GM20000 (cell line): ENCODE results near the gene SEC24B.
A peak's percentile ranks its signal among the peaks of the same experiment; 100 is the strongest.

Experiments used
- DNase-seq: peaks from one replicate; pipeline ENCODE4 v3.0.0; 2012; ENCODE audit warnings: low spot score
- TF ChIP-seq, protein P1 (sequence below): IDR thresholded peaks from 2 replicates; pipeline ENCODE4 v1.5.1; 2012; ENCODE audit warnings: mild to moderate bottlenecking, control low read depth; ENCODE audit errors: extremely low read depth, missing control alignments

SEC24B gene

DNA sequence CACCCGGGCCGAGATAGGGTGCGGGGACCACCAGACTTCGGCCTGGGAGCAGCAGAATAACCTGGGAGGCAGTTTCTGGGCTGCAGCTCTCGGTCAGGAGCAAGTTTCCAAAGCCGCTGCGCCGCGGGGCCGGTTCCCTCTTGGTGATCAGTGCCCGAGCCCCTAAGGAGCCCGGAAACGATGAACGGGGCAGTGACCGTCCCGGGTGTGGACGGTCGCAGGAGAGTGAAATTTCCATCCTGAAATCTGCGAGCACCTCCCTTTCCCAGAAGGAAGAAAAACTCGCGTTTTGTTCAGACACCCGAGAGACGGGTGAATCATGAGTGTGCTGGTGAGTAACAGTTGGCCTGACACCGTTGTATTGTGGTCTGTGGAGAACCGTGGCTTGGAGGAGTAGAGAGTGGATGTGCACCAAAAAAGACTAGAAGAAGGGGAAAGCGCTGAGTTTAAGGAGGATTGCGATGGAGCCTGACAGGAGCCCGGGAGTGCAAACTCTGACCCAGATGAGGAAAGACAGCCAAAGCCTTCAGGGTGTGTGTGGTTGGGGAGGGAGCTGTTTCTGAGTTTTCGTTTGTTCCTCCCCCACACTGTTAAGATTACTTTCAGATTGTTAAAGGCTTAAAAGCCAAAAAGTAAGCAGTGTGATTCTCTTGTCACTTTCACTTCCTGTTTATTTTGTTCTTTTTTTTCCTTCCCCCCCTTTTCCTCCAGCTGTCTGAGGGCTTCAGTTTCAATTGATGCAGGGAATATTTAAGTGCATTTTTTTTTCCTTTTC, 127.3 kb downstream of the SEC24B start:
- TF ChIP-seq, protein P1, sequence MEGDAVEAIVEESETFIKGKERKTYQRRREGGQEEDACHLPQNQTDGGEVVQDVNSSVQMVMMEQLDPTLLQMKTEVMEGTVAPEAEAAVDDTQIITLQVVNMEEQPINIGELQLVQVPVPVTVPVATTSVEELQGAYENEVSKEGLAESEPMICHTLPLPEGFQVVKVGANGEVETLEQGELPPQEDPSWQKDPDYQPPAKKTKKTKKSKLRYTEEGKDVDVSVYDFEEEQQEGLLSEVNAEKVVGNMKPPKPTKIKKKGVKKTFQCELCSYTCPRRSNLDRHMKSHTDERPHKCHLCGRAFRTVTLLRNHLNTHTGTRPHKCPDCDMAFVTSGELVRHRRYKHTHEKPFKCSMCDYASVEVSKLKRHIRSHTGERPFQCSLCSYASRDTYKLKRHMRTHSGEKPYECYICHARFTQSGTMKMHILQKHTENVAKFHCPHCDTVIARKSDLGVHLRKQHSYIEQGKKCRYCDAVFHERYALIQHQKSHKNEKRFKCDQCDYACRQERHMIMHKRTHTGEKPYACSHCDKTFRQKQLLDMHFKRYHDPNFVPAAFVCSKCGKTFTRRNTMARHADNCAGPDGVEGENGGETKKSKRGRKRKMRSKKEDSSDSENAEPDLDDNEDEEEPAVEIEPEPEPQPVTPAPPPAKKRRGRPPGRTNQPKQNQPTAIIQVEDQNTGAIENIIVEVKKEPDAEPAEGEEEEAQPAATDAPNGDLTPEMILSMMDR = no peak
- DNase-seq = peak; percentile 88

- no peak for DNase-seq
- TF ChIP-seq, protein P1 = no peak
Measured at GRCh38 chr4:109562457-109563239, 129.0 kb downstream of the SEC24B start.

GRCh38 chr4:109571494-109571893, 137.9 kb downstream of the SEC24B start:
- no peak for DNase-seq
- TF ChIP-seq, protein P1 = no peak

DNA sequence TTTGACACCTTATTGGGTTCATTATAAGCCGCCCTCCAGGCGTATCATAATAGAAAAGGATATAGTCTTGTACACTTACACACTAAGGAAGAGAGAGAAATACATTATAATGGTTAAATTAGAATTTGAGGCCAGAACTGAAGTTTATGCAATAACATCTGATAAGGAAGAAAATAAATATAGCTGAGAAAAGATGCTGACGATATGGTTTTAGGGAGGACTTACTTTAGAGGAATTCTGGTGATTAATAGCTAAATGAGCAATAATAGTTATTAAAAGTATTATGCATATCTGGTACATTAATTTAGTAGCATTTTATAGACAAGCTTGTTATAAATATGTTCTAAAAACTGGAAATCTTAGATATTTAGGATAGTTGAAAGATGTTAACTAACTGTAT, 138.5 kb downstream of the SEC24B start:
- TF ChIP-seq, protein P1 = no peak

GRCh38 chr4:109574443-109574850, 140.8 kb downstream of the SEC24B start:
- no peak for DNase-seq
- TF ChIP-seq, protein P1 = no peak

More for the DNA sequence above, 138.5 kb downstream of the SEC24B start:
- no peak for DNase-seq

DNA sequence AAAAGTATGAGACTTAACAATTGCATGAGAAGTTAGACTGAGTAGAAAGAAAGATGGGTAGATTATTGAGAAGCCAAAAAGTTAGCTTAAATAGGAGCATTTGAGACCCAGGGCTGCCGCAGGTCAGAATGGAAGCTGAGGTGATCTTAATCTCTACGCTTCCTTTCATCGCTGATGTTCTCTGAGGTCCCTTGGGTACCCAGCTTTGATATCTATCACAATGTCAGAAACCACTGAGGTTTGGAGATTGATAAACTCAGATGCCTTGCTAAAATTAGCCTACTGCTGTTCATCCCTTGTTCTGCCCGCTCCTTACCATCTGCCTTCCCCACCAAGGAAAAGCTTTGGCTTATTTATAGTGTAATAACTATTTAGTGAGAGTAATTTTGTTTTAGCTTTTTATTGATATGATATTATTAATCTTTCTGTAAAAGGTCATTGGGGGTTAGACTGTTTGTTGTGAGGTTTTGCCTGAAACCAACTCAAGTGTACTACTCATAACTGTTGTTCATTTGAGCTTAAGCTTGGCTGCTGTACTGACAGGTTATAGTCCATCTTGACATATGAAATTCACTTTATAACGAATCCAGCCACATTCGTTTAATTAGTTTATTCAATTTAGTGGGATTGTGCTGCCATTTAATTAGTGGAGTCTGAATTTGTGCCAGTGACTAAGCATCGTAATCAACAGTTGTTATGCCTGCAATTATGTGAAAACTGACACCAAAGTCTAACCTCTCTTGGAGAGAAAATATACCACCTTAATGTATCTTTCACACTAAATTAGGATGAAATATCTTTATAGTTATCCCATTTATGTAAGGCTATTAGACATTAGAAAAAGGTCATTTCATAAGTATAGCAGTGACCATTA, 141.6 kb downstream of the SEC24B start:
- TF ChIP-seq, protein P1 = no peak
- no peak for DNase-seq
